Spleen (tissue), 7 donors: Measurements from ENCODE around the gene CD302.

ENCODE experiments used
- CTCF ChIP-seq, 11 experiments: fragments of 200-600 bp in 7 of 11; fragments of 450-650 bp in 4 of 11; sonication (generic) in 4 of 11; IDR thresholded peaks in 8 of 11; conservative IDR thresholded peaks in 3 of 11; 1 replicate in 7 of 11; 2 replicates in 4 of 11; pipeline versions ENCODE4 v1.4.0 to v1.8.0; 2016 to 2021; ENCODE audit warnings: antibody characterized with exemption in 11 of 11, inconsistent platforms in 4 of 11, mild to moderate bottlenecking in 1 of 11
- POLR2A ChIP-seq, 3 donors: fragments of 450-650 bp; IDR thresholded peaks; one replicate each; pipeline ENCODE4 v1.5.1; 2017; ENCODE audit warnings: antibody characterized with exemption in 3 of 3, mild to moderate bottlenecking in 1 of 3
- POLR2AphosphoS5 ChIP-seq, 3 donors: sonication (generic); formaldehyde crosslinking; IDR thresholded peaks; one replicate each; pipeline ENCODE4 v1.5.1; 2017; ENCODE audit warnings: antibody characterized with exemption in 3 of 3
- donor health status: DM: no; HTN: no; CAD: no; lungs with moderate emphysema.
- donor health status: DM: no; HTN: no; CAD: no.
- donor health status: DM: no; HTN: no; CAD: no.

GRCh38 chr2:159776321-159776720, 21.7 kb downstream of the CD302 start:
- TF ChIP-seq CTCF (IDR thresholded peaks at IDR 0.05 in 8 of 11, conservative IDR thresholded peaks at IDR 0.05 in 3 of 11) (no peak), POLR2A (IDR thresholded peaks at IDR 0.05) (no peak), POLR2AphosphoS5 (IDR thresholded peaks at IDR 0.05) (no peak)
